SU-DHL-6 (cell line): ENCODE measurements around the gene TCF21.

ENCODE experiments used
- H2AFZ ChIP-seq: fragments of 200-600 bp; sonication (generic); 2 replicates; pipeline ENCODE4 v1.6.1; 2014; ENCODE audit warnings: low read depth, mild to moderate bottlenecking, moderate library complexity, mixed read lengths, antibody characterized with exemption, low read length; ENCODE audit not compliant: severe bottlenecking
- H3F3A ChIP-seq: fragments of 200-600 bp; shearing (Covaris generic); 2 replicates; pipeline ENCODE4 v1.6.0; 2016; ENCODE audit warnings: antibody characterized with exemption, mild to moderate bottlenecking; ENCODE audit not compliant: insufficient read depth
- H3K27ac ChIP-seq: fragments of 200-600 bp; sonication (generic); 2 replicates; pipeline ENCODE4 v1.5.1; 2016; ENCODE audit warnings: low read depth, mild to moderate bottlenecking, low read length, moderate library complexity, mixed read lengths
- H3K27me3 ChIP-seq: fragments of 200-600 bp; sonication (generic), shearing (Covaris generic); 2 replicates; pipeline ENCODE4 v1.6.0; 2014; ENCODE audit warnings: mild to moderate bottlenecking, low read length
- H3K36me3 ChIP-seq: fragments of 200-600 bp; sonication (generic); 2 replicates; pipeline ENCODE4 v1.6.1; 2014; ENCODE audit warnings: mild to moderate bottlenecking, low read length, mixed read lengths
- H3K4me2 ChIP-seq: fragments of 300-600, 200-600 bp; shearing (Covaris generic), sonication (generic); 2 replicates; pipeline ENCODE4 v1.6.0; 2014; ENCODE audit warnings: low read length, low read depth, mild to moderate bottlenecking; ENCODE audit not compliant: poor library complexity, severe bottlenecking
- H3K4me3 ChIP-seq: fragments of 200-600 bp; sonication (generic); 2 replicates; pipeline ENCODE4 v1.5.1; 2014; ENCODE audit warnings: antibody characterized with exemption, low read length, mild to moderate bottlenecking, mixed read lengths; ENCODE audit not compliant: insufficient read depth, poor library complexity, severe bottlenecking
- H3K79me2 ChIP-seq: fragments of 200-600 bp; sonication (generic); 2 replicates; pipeline ENCODE4 v1.6.1; 2014; ENCODE audit warnings: mild to moderate bottlenecking, low read length, moderate library complexity; ENCODE audit not compliant: insufficient read depth
- H3K9ac ChIP-seq: fragments of 200-600 bp; sonication (generic); 2 replicates; pipeline ENCODE4 v1.7.0; 2014; ENCODE audit warnings: mild to moderate bottlenecking, low read length
- H3K9me2 ChIP-seq: fragments of 200-600 bp; sonication (generic); replicated peaks from 2 replicates; pipeline ENCODE4 v1.6.1; 2014; ENCODE audit warnings: low read length; ENCODE audit not compliant: insufficient read depth
- H3K9me3 ChIP-seq: fragments of 200-600 bp; sonication (generic); 2 replicates; pipeline ENCODE4 v1.6.1; 2014; ENCODE audit warnings: low read length, mixed read lengths; ENCODE audit not compliant: insufficient read depth
- H4K20me1 ChIP-seq: fragments of 200-600 bp; sonication (generic); 2 replicates; pipeline ENCODE4 v1.6.1; 2014; ENCODE audit warnings: low read depth, mild to moderate bottlenecking, antibody characterized with exemption, low read length, moderate library complexity, mixed read lengths
- CTCF ChIP-seq: fragments of 200-600 bp; sonication (generic); IDR thresholded peaks from one replicate; pipeline ENCODE4 v1.5.1; 2017; ENCODE audit warnings: antibody characterized with exemption, mild to moderate bottlenecking, low read length, moderate library complexity; ENCODE audit not compliant: insufficient read depth, poor library complexity, severe bottlenecking
- EZH2phosphoT487 ChIP-seq: fragments of 200-600 bp; sonication (generic), shearing (Covaris generic); conservative IDR thresholded peaks from 2 replicates; pipeline ENCODE4 v1.6.1; 2018; ENCODE audit warnings: mild to moderate bottlenecking, antibody characterized with exemption, low read length, moderate library complexity, mixed read lengths

TCF21 gene

GRCh38 chr6:133898263-133898662 lies 9.3 kb downstream of the TCF21 start:
- H3F3A ChIP-seq, result no peaks in the 10 kb centered on the region
- H3K9me2 ChIP-seq, result no peaks in the 10 kb centered on the region
- H3K27me3 ChIP-seq, result no peaks in the 10 kb centered on the region

GRCh38 chr6:133899556-133899955 lies 10.6 kb downstream of the TCF21 start:
- Histone ChIP-seq H3K4me2 (no peak overlapping the region), H3K9me2 (no peaks in the 10 kb centered on the region), H3K27me3 (no peaks in the 10 kb centered on the region), H3K27ac (no peak overlapping the region), H3K9me3 (no peaks in the 10 kb centered on the region), H2AFZ (no peak overlapping the region), H3K4me3 (no peak overlapping the region), H4K20me1 (no peaks in the 10 kb centered on the region), H3F3A (no peaks in the 10 kb centered on the region), H3K9ac (no peak overlapping the region), H3K79me2 (no peaks in the 10 kb centered on the region), H3K36me3 (no peaks in the 10 kb centered on the region)
- TF ChIP-seq CTCF (no peak), EZH2phosphoT487 (no peak)

More at GRCh38 chr6:133898263-133898662, 9.3 kb downstream of the TCF21 start:
- no peak overlapping the region for H3K4me2 ChIP-seq
- H4K20me1 ChIP-seq, result no peaks in the 10 kb centered on the region
- H3K4me3 ChIP-seq, result no peak overlapping the region
- H3K36me3 ChIP-seq, result no peaks in the 10 kb centered on the region
- no peak overlapping the region for H3K27ac ChIP-seq
- H3K9ac ChIP-seq, result no peak overlapping the region
- no peak overlapping the region for H2AFZ ChIP-seq
- no peaks in the 10 kb centered on the region for H3K9me3 ChIP-seq
- no peak for TF ChIP-seq CTCF
- TF ChIP-seq EZH2phosphoT487, result no peak
- H3K79me2 ChIP-seq, result no peaks in the 10 kb centered on the region

- H3K36me3 ChIP-seq, result no peaks in the 10 kb centered on the region
- no peaks in the 10 kb centered on the region for H3K9me3 ChIP-seq
- H3K79me2 ChIP-seq, result no peaks in the 10 kb centered on the region
Observed at GRCh38 chr6:133903855-133904254, 14.9 kb downstream of the TCF21 start.

More at GRCh38 chr6:133903855-133904254, 14.9 kb downstream of the TCF21 start:
- TF ChIP-seq CTCF, result no peak
- no peak for TF ChIP-seq EZH2phosphoT487
- Histone ChIP-seq H3K4me2 (no peak overlapping the region), H3K9me2 (no peaks in the 10 kb centered on the region), H3K27ac (no peak overlapping the region), H3K27me3 (no peaks in the 10 kb centered on the region), H4K20me1 (no peaks in the 10 kb centered on the region), H3K4me3 (no peak overlapping the region), H2AFZ (no peak overlapping the region), H3K9ac (no peak overlapping the region), H3F3A (no peaks in the 10 kb centered on the region)
